Measurements from ENCODE around the gene MCEMP1.

DNA sequence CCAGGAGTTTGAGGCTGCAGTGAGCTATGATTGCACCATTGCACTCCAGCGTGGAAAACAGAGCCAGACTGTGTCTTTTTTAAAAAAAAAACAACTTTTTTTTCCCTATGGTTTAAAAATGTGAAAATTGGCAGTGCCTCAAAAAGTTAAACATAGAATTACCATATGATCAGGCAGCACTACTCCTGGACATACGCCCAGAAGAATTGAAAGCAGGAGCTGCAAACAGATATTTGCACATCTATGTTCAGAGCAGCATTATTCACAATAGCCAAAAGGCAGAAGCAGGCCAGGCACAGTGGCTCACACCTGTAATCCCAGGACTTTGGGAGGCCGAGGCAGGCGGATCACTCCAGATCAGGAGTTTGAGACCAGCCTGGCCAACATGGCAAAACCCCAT is 11.8 kb upstream of the MCEMP1 start:
- TF ChIP-seq CTCF (IDR thresholded peaks at IDR 0.05) (no peak), POLR2A (IDR thresholded peaks at IDR 0.05) (no peak)

Measured in esophagus squamous epithelium (tissue), 4 donors.